IMR-90 (cell line): ENCODE measurements around the gene ZMYM2. TPM values are rescaled to one million over a fixed set of nuclear protein-coding genes. Genes with fewer than 3 reads are reported as not detected.

Experiments
- ATAC-seq: fragments of 200-7000 bp; cut with Tn5 transposase; 2 replicates; pipeline ENCODE4 v1.9.1; 2020; ENCODE audit warnings: low read depth, mild to moderate bottlenecking, moderate library complexity
- BruUV-seq: library from RNA; stranded (reverse); fragments of 400-500 nt; replicated peaks from 2 replicates; lab custom pipeline; 2021; lab: Mats Ljungman, UMichigan
- CTCF ChIA-PET: fragments of 300-600 bp; formaldehyde crosslinking; extraction: SDS; loops from one replicate; lab custom pipeline; 2021; ENCODE audit warnings: antibody characterized with exemption; lab: Yijun Ruan, JAX
- POLR2A ChIA-PET: fragments of 300-600 bp; sonication (Branson Sonifier 250); formaldehyde crosslinking; loops from one replicate; lab custom pipeline; 2022; ENCODE audit warnings: antibody characterized with exemption; ENCODE audit not compliant: unreplicated experiment; lab: Charles Lee
- DNase-seq: peaks from one replicate; pipeline ENCODE4 v3.0.0; 2013
- H2AFZ ChIP-seq: replicated peaks from 2 replicates; pipeline ENCODE3; 2013; ENCODE audit warnings: low read length, mild to moderate bottlenecking; ENCODE audit not compliant: poor library complexity
- H2AK5ac ChIP-seq: 2 replicates; pipeline ENCODE4 v1.6.1; 2013; ENCODE audit warnings: low read depth, low read length, inconsistent platforms
- H2AK9ac ChIP-seq: replicated peaks from 2 replicates; pipeline ENCODE3; 2013; ENCODE audit warnings: mild to moderate bottlenecking, low read depth, low read length, moderate library complexity; ENCODE audit not compliant: poor library complexity
- H2BK120ac ChIP-seq: 2 replicates; pipeline ENCODE4 v1.6.1; 2013; ENCODE audit warnings: low read depth, low read length, inconsistent platforms
- H2BK15ac ChIP-seq: 3 replicates; pipeline ENCODE4 v1.6.1; 2013; ENCODE audit warnings: low read depth, low read length, inconsistent platforms
- H2BK20ac ChIP-seq: 2 replicates; pipeline ENCODE4 v1.6.1; 2013; ENCODE audit warnings: low read depth, mild to moderate bottlenecking, inconsistent platforms, low read length, moderate library complexity
- H2BK5ac ChIP-seq: 2 replicates; pipeline ENCODE4 v1.6.1; 2013; ENCODE audit warnings: mild to moderate bottlenecking, low read depth, low read length, inconsistent platforms; ENCODE audit not compliant: poor library complexity, severe bottlenecking
- H3K14ac ChIP-seq: replicated peaks from 2 replicates; pipeline ENCODE4 v1.6.1; 2013; ENCODE audit warnings: low read depth, low read length, inconsistent platforms
- H3K18ac ChIP-seq: 2 replicates; pipeline ENCODE4 v1.6.1; 2013; ENCODE audit warnings: low read depth, low read length, control low read depth
- H3K23ac ChIP-seq: 2 replicates; pipeline ENCODE4 v1.6.1; 2013; ENCODE audit warnings: low read depth, low read length, inconsistent platforms
- H3K27ac ChIP-seq: 2 replicates; pipeline ENCODE4 v1.5.1; 2013; ENCODE audit warnings: mild to moderate bottlenecking, control low read depth, low read length; ENCODE audit not compliant: insufficient read depth
- H3K27me3 ChIP-seq: 2 replicates; pipeline ENCODE4 v1.6.1; 2013; ENCODE audit warnings: low read length; ENCODE audit not compliant: control insufficient read depth, insufficient read depth
- H3K36me3 ChIP-seq: 2 replicates; pipeline ENCODE4 v1.6.1; 2013; ENCODE audit warnings: low read length, mixed read lengths; ENCODE audit not compliant: control insufficient read depth, insufficient read depth
- H3K4ac ChIP-seq: 2 replicates; pipeline ENCODE4 v1.6.1; 2013; ENCODE audit warnings: low read depth, low read length, inconsistent platforms
- H3K4me1 ChIP-seq: 2 replicates; pipeline ENCODE4 v1.6.1; 2013; ENCODE audit warnings: low read length, mixed read lengths; ENCODE audit not compliant: control insufficient read depth, insufficient read depth
- H3K4me2 ChIP-seq: 2 replicates; pipeline ENCODE4 v1.6.1; 2013; ENCODE audit warnings: low read depth, mild to moderate bottlenecking, control low read depth, low read length, moderate library complexity
- H3K4me3 ChIP-seq: 2 replicates; pipeline ENCODE4 v1.5.1; 2013; ENCODE audit warnings: low read depth, mild to moderate bottlenecking, control low read depth, low read length, moderate library complexity; ENCODE audit not compliant: insufficient read depth
- H3K56ac ChIP-seq: 2 replicates; pipeline ENCODE4 v1.6.1; 2013; ENCODE audit warnings: low read length, inconsistent platforms; ENCODE audit not compliant: insufficient read depth; ENCODE audit errors: extremely low read depth
- H3K79me1 ChIP-seq, 2 experiments: 2 replicates each; pipeline ENCODE4 v1.6.1; 2013; ENCODE audit warnings: low read length in 2 of 2, inconsistent platforms in 1 of 2, low read depth in 1 of 2
- H3K9ac ChIP-seq: 2 replicates; pipeline ENCODE4 v1.6.1; 2013; ENCODE audit warnings: low read depth, low read length, control low read depth
- H3K9me1 ChIP-seq: 2 replicates; pipeline ENCODE4 v1.6.1; 2013; ENCODE audit warnings: low read length, inconsistent platforms; ENCODE audit not compliant: insufficient read depth
- H3K9me3 ChIP-seq: 2 replicates; pipeline ENCODE4 v1.6.1; 2013; ENCODE audit warnings: low read length; ENCODE audit not compliant: control insufficient read depth, insufficient read depth
- H4K20me1 ChIP-seq: 2 replicates; pipeline ENCODE4 v1.6.1; 2013; ENCODE audit warnings: low read length, inconsistent platforms; ENCODE audit not compliant: insufficient read depth
- H4K5ac ChIP-seq: 2 replicates; pipeline ENCODE4 v1.6.1; 2013; ENCODE audit warnings: mild to moderate bottlenecking, low read depth, low read length, control low read depth
- H4K8ac ChIP-seq, 2 experiments: 2 replicates each; pipeline ENCODE4 v1.6.1; 2013; ENCODE audit warnings: low read depth in 2 of 2, low read length in 2 of 2, control low read depth in 1 of 2, inconsistent platforms in 1 of 2
- H4K91ac ChIP-seq: 2 replicates; pipeline ENCODE4 v1.6.1; 2013; ENCODE audit warnings: low read depth, low read length, inconsistent platforms; ENCODE audit not compliant: insufficient read depth
- BHLHE40 ChIP-seq: fragments of 150-350 bp; IDR thresholded peaks from 2 replicates; pipeline ENCODE4 v1.6.1; 2016; ENCODE audit warnings: mild to moderate bottlenecking, low read depth, low read length
- CEBPB ChIP-seq: IDR thresholded peaks from 2 replicates; pipeline ENCODE4 v1.6.1; 2012; ENCODE audit warnings: low read depth, low read length, improper control_type of control experiment
- CHD1 ChIP-seq: IDR thresholded peaks from 2 replicates; pipeline ENCODE4 v1.6.1; 2012; ENCODE audit warnings: low read depth, low read length, improper control_type of control experiment
- MAFK ChIP-seq: IDR thresholded peaks from 2 replicates; pipeline ENCODE4 v1.6.1; 2012; ENCODE audit warnings: low read depth, low read length, improper control_type of control experiment
- MAZ ChIP-seq: IDR thresholded peaks from 2 replicates; pipeline ENCODE4 v1.6.1; 2012; ENCODE audit warnings: low read depth, mild to moderate bottlenecking, low read length, improper control_type of control experiment, moderate library complexity, borderline replicate concordance
- MXI1 ChIP-seq: IDR thresholded peaks from 2 replicates; pipeline ENCODE4 v1.6.1; 2012; ENCODE audit warnings: low read depth, mild to moderate bottlenecking, low read length, moderate library complexity, borderline replicate concordance
- NFE2L2 ChIP-seq: fragments of 150-350 bp; IDR thresholded peaks from 2 replicates; pipeline ENCODE4 v1.6.1; 2016; ENCODE audit warnings: low read depth, mild to moderate bottlenecking, low read length
- RCOR1 ChIP-seq: IDR thresholded peaks from 2 replicates; pipeline ENCODE4 v1.6.1; 2012; ENCODE audit warnings: mild to moderate bottlenecking, low read length, improper control_type of control experiment; ENCODE audit not compliant: insufficient replicate concordance
- RFX5 ChIP-seq: IDR thresholded peaks from 2 replicates; pipeline ENCODE4 v1.8.0; 2012; ENCODE audit warnings: low read depth, mild to moderate bottlenecking, low read length, moderate library complexity
- SMC3 ChIP-seq: fragments of 150-350 bp; IDR thresholded peaks from 2 replicates; pipeline ENCODE4 v1.6.1; 2016; ENCODE audit warnings: low read depth, mild to moderate bottlenecking, antibody characterized with exemption, low read length, moderate library complexity
- WGBS, 2 experiments: methylation state at CpG; one replicate each; pipeline versions ENCODE4 v1.1.5 to v1.1.7; 2013; ENCODE audit warnings: missing lambda C conversion rate in 2 of 2; ENCODE audit not compliant: insufficient read length in 1 of 2; ENCODE audit errors: extremely low coverage in 2 of 2; 5-methylcytosine and 5-hydroxymethylcytosine counted together
- dilution Hi-C: fragments of 300-500 bp; cut with HindIII; formaldehyde crosslinking; loops from one replicate; pipeline ENCODE4 v1.14.3; 2018; ENCODE audit warnings: low sequenced_read_pairs; ENCODE audit not compliant: unreplicated experiment
- in situ Hi-C: fragments of 300-500 bp; cut with MboI; formaldehyde crosslinking; loops from 3 replicates; pipeline ENCODE4 v1.14.3; 2019; ENCODE audit warnings: low sequenced_read_pairs, inconsistent platforms, mixed read lengths
- intact Hi-C: fragments of 100-400 bp; cut with micrococcal nuclease; formaldehyde crosslinking; loops from 2 replicates; pipeline ENCODE4 v1.10.0; 2022
- polyA plus RNA-seq, 3 experiments: library from polyadenylated mRNA; depleted of rRNA; stranded (reverse); fragments of >200 nt; gene quantifications; 2 replicates each; pipeline ENCODE4 v1.2.3, GENCODE V29; 2012; ENCODE audit warnings: low replicate concordance in 1 of 3
- total RNA-seq: library from RNA; depleted of rRNA; stranded (reverse); fragments of >200 nt; gene quantifications from 2 replicates; pipeline ENCODE4 v1.2.3, GENCODE V29; 2012
- TF ChIP-seq, protein P1 (sequence below): fragments of 150-350 bp; IDR thresholded peaks from 2 replicates; pipeline ENCODE4 v1.6.1; 2017; ENCODE audit warnings: mild to moderate bottlenecking, antibody characterized with exemption, low read length, low read depth

ZMYM2 gene
- total and polyA plus RNA-seq, 2 of the 4 experiments (the other 2 are of a cell fraction): 15.7 to 51.1 TPM

DNA sequence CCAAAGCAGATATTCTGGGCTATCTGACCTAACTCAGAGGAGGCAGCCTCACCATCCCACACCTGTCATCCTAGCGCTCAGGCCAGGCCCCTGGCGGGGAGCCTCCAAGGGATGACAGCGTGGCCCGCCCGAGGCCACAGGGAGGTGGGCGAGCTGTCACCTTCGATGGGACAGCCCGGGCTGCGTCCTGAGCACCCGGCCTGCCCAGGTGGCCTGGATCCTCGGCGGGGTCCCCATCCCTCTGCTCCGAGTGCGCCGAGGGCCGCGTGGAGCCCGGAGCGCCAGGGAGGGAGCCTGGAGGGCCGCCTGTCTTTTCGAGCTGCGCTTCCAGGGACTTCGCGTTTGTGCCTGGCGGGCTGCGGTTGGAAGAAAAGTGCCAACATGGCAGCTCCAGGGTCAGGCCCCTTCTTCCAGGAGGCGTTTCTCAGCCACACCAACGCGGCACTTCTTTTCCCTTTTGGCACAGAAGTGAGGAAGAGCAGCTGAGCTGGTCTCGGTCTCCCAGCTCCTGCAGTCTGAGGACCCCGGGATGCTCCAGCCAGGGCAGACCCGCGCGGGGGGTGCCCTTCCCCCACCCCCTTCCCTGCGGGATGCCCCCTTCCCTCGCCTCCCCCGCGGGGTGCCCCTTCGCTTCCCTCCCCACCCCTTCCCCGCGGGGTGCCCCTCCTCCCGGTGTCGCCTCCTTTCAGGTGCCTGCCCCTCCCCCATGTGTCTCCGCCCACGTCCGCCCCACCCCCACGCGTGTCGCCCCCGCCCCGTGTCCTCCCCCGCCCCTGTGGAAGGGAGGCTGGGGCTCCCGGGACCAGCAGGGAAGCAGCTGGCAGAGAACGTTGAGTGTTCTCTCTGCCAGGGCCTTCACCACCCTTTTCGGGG, 160.0 kb downstream of the ZMYM2 start:
- Histone ChIP-seq H3K4me3 (peak overlapping the region; percentile 37), H3K4me1 (peaks cover 8% of the 10 kb centered on the region; the same call in 1 of the 2 replicates), H2BK20ac (no peak overlapping the region; the same call in 1 of the 2 replicates), H3K9ac (peak overlapping the region; percentile 46), H4K8ac (peak overlapping the region; percentile 25 to 98), H2BK120ac (peak overlapping the region; percentile 90), H2AFZ (peak overlapping the region; percentile 93), H2BK5ac (no peak overlapping the region), H3K79me1 (no peaks in the 10 kb centered on the region), H3K27me3 (no peaks in the 10 kb centered on the region; the same call in 1 of the 2 replicates), H3K56ac (peak overlapping the region; percentile 67; the same call in 1 of the 2 replicates), H2AK9ac (peak overlapping the region; percentile 70), H3K23ac (peak overlapping the region; percentile 1), H4K20me1 (no peaks in the 10 kb centered on the region), H3K4ac (peak overlapping the region; percentile 89), H3K18ac (peak overlapping the region; percentile 79), H3K36me3 (no peaks in the 10 kb centered on the region), H4K5ac (peak overlapping the region; percentile 99), H2BK15ac (peak overlapping the region; percentile 84; the same call in 1 of the 3 replicates), H3K9me3 (no peaks in the 10 kb centered on the region), H3K4me2 (peak overlapping the region; percentile 73), H3K27ac (peak overlapping the region; percentile 55; the same call in 1 of the 2 replicates), H2AK5ac (peak overlapping the region; percentile 20; the same call in 1 of the 2 replicates), H3K9me1 (no peaks in the 10 kb centered on the region), H3K14ac (peak overlapping the region; percentile 97), H4K91ac (peak overlapping the region; percentile 60)
- in situ Hi-C loops (no loop called here), intact Hi-C loops (no loop called here), dilution Hi-C loops (no loop called here)
- DNase-seq (no peak), ATAC-seq (peak; percentile 52)
- TF ChIP-seq NFE2L2: no peak
- TF ChIP-seq MXI1: no peak
- TF ChIP-seq BHLHE40: no peak
- no peak; the same call in 1 of the 2 replicates for TF ChIP-seq MAZ
- TF ChIP-seq, protein P1, sequence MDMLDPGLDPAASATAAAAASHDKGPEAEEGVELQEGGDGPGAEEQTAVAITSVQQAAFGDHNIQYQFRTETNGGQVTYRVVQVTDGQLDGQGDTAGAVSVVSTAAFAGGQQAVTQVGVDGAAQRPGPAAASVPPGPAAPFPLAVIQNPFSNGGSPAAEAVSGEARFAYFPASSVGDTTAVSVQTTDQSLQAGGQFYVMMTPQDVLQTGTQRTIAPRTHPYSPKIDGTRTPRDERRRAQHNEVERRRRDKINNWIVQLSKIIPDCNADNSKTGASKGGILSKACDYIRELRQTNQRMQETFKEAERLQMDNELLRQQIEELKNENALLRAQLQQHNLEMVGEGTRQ: no peak
- no peak for TF ChIP-seq RFX5
- TF ChIP-seq SMC3: no peak
- no peak for TF ChIP-seq RCOR1
- no peak for TF ChIP-seq CHD1
- TF ChIP-seq CEBPB: no peak
- TF ChIP-seq MAFK: no peak
- ChIA-PET CTCF (no interaction called here), POLR2A (no interaction called here)
- 15% methylated on average over 19 of the region's 55 CpGs; no CpG with 5 or more reads in 1 of the 2 experiments for WGBS, 2 experiments
- no TSS peak for BruUV-seq
